IPS-15b (cell line): ENCODE results near the gene BCL10.

Source experiments
- H3K27me3 ChIP-seq: one replicate; pipeline ENCODE4 v1.6.1; 2013; ENCODE audit warnings: low read length; ENCODE audit not compliant: control insufficient read depth, insufficient read depth
- H3K36me3 ChIP-seq: one replicate; pipeline ENCODE4 v1.6.1; 2013; ENCODE audit warnings: low read length; ENCODE audit not compliant: control insufficient read depth, insufficient read depth
- H3K4me1 ChIP-seq: one replicate; pipeline ENCODE4 v1.6.1; 2013; ENCODE audit warnings: mild to moderate bottlenecking, low read length; ENCODE audit not compliant: control insufficient read depth, insufficient read depth
- H3K4me3 ChIP-seq: one replicate; pipeline ENCODE4 v1.5.1; 2013; ENCODE audit warnings: low read depth, low read length
- H3K9ac ChIP-seq: one replicate; pipeline ENCODE4 v1.6.1; 2013; ENCODE audit warnings: low read depth, mild to moderate bottlenecking, low read length
- H3K9me3 ChIP-seq: one replicate; pipeline ENCODE4 v1.6.1; 2013; ENCODE audit warnings: mild to moderate bottlenecking, low read length; ENCODE audit not compliant: control insufficient read depth, insufficient read depth

The BCL10 gene

DNA sequence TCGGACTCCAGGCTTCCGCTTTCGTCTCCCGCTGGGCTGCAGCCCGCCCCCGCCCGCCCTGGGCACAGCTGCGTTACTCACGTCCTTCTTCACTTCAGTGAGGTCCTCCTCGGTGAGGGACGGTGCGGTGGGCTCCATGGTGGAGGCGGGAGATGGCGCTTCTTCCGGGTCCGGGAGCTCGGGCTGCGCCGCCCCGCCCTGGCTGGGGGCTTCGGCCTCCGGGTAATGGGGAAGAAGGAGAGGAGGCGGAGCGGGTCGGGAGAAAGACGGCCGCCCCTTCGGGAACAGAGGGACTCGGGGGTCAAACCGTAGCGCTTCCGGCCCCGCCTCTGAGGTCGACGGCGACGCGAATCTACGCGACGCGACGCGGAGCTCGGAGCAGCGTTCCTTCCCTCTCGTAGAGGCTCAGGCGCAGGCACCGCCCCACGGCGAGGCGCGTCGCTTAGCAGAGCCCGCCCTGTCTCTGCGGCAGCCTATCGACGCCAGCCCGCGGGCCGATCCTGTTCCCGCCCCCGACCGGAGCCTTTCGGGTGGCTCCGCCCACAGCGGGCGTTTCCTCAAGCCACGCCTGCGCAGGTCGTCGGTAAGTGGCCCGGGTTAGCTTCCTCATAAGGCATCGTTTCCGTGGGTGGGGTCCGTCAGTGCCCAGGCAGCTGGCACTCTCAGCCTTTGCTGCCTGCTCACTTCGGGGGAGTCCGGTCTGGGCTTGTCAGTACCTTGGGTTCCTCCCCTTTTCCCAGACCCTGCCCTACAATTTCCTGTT, at the start of gene BCL10:
Gene BCL10, minus strand, starts transcription at position 418 of the 763 bp plus-strand sequence. Its CDS starts 280 bp downstream, at position 138.
- H3K4me1 ChIP-seq: peaks cover 14% of the 10 kb centered on the region

DNA sequence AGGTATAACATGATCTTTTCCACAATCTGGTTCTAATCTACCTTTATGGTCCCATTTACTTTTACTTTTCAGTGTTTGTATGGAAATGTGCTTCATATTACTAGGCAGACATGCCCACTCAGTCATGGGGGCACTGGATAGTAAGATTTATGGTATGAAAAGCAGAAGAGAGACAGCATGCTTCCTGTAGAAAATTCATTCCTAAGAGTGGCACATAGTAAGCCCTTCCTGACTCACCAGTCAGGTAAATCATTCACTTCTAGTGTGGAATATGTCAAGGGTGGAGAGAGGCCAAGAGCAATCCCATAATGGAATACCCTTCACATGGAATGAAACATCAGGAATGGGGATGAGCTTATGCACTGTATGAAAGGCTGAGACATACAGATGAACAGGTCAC, 49.5 kb upstream of the BCL10 start:
- no peak overlapping the region for H3K4me3 ChIP-seq
- peaks cover 3% of the 10 kb centered on the region for H3K4me1 ChIP-seq
- H3K27me3 ChIP-seq: no peaks in the 10 kb centered on the region
- H3K9ac ChIP-seq: no peak overlapping the region
- no peaks in the 10 kb centered on the region for H3K36me3 ChIP-seq
- no peaks in the 10 kb centered on the region for H3K9me3 ChIP-seq

More for the DNA sequence above, at the start of gene BCL10:
- peak within 1 kb of the TSS; percentile 88 for H3K9ac ChIP-seq
- no peaks in the 10 kb centered on the region for H3K9me3 ChIP-seq
- H3K36me3 ChIP-seq: no peaks in the 10 kb centered on the region
- H3K4me3 ChIP-seq: peak within 1 kb of the TSS; percentile 94
- no peaks in the 10 kb centered on the region for H3K27me3 ChIP-seq

DNA sequence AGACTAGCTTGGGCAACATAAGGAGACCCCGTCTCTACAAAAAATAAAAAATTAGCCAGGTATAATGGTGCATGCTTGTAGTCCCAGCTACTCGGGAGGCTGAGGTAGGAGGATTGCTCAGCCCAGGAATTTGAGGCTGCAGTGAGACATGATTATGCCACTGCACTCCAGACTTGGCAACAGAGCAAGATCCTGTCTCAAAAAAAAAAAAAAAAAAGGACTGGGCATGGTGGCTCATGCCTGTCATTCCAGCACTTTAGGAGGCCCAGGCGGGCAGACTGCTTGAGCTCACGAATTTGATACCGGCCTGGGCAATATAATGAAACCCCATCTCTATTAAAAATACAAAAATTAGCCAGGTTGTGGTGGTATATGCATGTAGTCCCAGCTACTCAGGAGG, 47.3 kb upstream of the BCL10 start:
- H3K9me3 ChIP-seq: no peaks in the 10 kb centered on the region
- H3K27me3 ChIP-seq: no peaks in the 10 kb centered on the region
- H3K36me3 ChIP-seq: no peaks in the 10 kb centered on the region
- H3K9ac ChIP-seq: no peak overlapping the region
- H3K4me1 ChIP-seq: peaks cover under 1% of the 10 kb centered on the region
- H3K4me3 ChIP-seq: no peak overlapping the region

DNA sequence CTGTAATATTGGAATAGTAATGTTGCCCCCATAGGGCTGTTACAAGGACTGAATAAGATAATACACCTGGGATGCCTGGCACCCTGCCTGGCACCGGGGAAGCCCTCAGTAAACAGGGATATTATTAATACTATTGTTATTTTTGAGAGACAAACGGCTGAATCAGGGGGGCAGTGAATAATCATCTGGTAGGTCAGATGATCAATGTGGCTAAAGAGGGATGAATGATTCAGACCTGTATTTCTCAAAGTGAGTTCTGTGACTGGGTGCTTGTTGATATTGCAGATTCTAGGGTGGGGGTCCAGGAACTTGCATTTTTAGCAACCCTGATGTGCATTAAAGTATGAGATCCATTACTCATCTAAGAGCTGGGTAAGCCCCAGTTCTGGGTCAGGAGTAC, 46.2 kb upstream of the BCL10 start:
- Histone ChIP-seq H3K27me3 (no peaks in the 10 kb centered on the region), H3K9ac (no peak overlapping the region), H3K36me3 (no peaks in the 10 kb centered on the region), H3K4me1 (no peaks in the 10 kb centered on the region), H3K4me3 (no peak overlapping the region), H3K9me3 (no peaks in the 10 kb centered on the region)

DNA sequence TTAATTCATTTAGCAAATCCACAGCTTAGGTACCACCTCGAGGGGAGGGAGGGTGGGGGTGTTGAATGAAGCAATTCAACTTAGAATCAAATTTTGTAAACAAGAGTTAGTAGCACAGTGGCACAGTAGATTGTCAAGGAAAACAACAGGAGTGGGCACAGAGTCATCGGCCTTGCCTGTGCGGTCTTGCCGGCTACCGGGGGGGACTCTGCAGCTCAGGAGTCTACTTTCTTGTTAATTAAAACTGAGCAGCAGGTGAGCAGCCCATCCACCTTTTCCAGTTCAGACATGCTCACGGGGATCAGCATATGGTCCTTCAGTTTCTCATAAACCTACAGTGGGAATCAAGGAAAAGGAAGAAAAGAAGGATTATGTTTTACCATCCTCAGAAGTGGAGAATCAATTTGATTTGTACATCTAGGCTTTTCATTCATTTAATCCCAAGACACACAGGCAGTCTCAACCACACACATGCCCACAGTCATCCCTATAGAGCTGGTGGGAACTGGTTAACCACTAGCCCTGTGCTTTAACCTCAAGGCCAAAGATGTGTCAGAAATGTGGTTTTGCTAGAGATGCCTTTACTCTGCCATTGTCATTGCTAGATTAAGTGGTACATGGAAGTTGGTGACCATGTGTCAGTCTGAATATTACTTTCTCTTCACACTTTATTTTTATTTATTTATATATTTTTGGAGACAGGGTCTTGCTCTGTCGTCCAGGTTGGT, 45.0 kb upstream of the BCL10 start:
- H3K4me3 ChIP-seq: no peak overlapping the region
- no peaks in the 10 kb centered on the region for H3K9me3 ChIP-seq

DNA sequence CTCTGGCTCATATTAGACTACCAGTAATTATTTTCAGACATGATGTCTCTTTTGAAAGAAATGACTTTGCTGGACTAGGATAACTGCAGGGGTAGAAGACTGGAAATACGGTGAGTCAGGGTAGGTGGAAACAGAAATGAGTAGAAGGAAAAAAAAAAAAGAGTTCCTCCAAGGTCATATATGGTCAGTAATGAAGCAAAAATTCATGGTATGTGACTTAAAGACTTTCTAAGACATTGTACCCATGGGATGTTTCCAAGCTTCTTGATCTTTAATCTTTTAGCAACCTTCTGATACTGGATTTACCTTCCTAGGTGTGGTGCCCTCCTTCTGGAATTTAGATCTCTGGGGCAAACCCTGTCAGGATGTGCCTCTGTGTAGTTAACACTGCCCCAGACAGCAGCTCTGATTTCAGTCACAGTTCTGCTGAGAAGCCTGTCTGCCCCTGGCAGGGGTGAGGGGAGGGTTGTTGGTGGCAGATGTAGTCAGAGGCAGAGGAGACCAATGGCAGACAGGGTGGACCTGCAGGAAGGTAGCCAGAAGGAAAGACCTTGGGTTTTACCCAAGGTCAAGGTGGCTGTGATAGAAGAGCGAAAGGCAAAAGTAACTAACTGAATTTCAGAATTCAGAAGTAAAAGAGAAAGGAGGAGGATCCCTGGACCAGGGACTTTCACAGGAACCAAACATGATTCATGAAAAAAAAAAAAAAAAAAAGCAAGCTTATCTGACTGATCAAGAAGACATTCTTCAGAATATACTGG, 44.1 kb upstream of the BCL10 start:
- Histone ChIP-seq H3K27me3 (no peaks in the 10 kb centered on the region), H3K9me3 (no peaks in the 10 kb centered on the region), H3K4me3 (no peak overlapping the region), H3K4me1 (no peaks in the 10 kb centered on the region), H3K36me3 (no peaks in the 10 kb centered on the region), H3K9ac (no peak overlapping the region)

More for the DNA sequence above, 45.0 kb upstream of the BCL10 start:
- Histone ChIP-seq H3K27me3 (no peaks in the 10 kb centered on the region), H3K36me3 (no peaks in the 10 kb centered on the region), H3K9ac (no peak overlapping the region), H3K4me1 (no peaks in the 10 kb centered on the region)

DNA sequence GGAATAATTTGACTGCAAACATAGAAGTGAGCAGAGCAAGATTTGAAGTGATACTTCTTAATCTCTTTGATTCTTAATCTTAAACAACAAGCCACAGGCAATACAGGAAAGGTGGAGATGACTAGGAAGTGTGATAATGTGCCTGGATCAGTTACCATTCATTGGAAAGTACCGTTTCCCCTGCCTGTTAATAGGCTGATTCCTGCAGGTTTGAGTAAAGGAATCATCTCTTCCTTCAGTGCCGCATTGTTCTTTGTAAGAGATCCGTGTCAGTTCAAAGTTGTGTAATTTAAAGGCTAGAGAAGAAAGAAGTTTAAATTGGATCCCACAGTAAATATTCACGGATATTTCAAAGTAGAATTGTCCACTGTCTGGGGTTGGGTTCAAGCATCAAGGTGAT, 43.5 kb upstream of the BCL10 start:
- H3K9me3 ChIP-seq: no peaks in the 10 kb centered on the region
- no peaks in the 10 kb centered on the region for H3K27me3 ChIP-seq
- no peaks in the 10 kb centered on the region for H3K36me3 ChIP-seq
- H3K9ac ChIP-seq: no peak overlapping the region
- no peak overlapping the region for H3K4me3 ChIP-seq
- H3K4me1 ChIP-seq: no peaks in the 10 kb centered on the region

DNA sequence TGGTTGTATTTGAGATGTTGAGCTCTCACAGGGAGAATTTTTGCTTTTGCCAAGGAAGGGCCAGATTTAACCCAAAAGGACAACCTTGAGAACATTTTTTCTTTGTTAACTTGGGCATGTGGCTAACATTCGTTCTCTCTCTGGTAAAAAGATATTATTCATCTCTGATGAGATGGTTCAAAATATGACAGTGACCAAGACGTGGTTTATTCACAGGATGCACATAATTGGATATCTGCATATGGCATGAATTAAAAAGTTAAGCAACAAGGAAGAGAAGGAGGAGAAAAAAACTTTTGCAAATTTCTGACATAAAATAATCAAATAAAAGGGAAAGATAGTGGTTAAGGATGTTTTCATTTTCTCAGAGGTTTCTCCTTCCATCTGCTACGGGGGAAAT, 43.1 kb upstream of the BCL10 start:
- Histone ChIP-seq H3K4me3 (no peak overlapping the region), H3K9ac (no peak overlapping the region), H3K9me3 (no peaks in the 10 kb centered on the region), H3K4me1 (no peaks in the 10 kb centered on the region), H3K27me3 (no peaks in the 10 kb centered on the region), H3K36me3 (no peaks in the 10 kb centered on the region)

DNA sequence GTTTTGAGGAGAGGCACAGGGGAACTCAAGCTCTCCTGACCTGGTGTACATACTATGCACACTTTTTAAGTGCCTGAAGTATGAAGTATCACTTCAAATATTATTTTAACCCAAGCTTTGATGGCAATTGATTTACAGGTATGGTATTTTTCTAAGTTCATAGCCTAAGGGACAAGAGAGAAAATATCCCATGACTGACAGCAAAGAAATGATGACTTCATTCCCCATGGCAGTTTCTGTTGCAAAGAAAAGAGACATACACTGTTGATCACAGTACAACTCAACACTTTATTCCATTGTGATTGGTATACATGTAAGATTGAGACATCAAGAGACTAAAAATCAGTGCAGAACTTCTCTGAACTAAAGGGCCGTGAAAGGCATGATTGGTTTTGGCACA, 41.8 kb upstream of the BCL10 start:
- Histone ChIP-seq H3K9ac (no peak overlapping the region), H3K9me3 (no peaks in the 10 kb centered on the region), H3K4me1 (no peaks in the 10 kb centered on the region), H3K36me3 (no peaks in the 10 kb centered on the region), H3K4me3 (no peak overlapping the region), H3K27me3 (no peaks in the 10 kb centered on the region)

DNA sequence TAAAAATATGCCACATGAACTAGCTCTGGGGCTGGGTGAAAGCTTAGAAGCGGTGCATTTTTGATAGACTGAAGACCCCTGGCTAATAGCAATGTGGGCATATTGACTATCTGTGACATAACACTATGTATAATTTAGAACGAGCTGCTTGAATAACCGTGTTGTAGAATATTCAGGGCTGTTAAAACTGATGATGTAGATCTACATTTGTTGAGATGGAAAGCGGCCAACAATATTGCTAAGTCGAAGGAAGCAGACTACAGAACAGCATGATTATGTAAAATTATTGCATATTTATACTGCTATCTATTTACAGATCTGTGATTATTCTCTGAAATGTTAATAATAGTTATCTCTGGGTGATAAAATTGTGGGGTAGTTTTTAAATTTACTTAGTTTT, 41.1 kb upstream of the BCL10 start:
- H3K36me3 ChIP-seq: no peaks in the 10 kb centered on the region
- H3K4me1 ChIP-seq: no peaks in the 10 kb centered on the region
- H3K9me3 ChIP-seq: no peaks in the 10 kb centered on the region
- no peaks in the 10 kb centered on the region for H3K27me3 ChIP-seq
- no peak overlapping the region for H3K9ac ChIP-seq
- H3K4me3 ChIP-seq: no peak overlapping the region

DNA sequence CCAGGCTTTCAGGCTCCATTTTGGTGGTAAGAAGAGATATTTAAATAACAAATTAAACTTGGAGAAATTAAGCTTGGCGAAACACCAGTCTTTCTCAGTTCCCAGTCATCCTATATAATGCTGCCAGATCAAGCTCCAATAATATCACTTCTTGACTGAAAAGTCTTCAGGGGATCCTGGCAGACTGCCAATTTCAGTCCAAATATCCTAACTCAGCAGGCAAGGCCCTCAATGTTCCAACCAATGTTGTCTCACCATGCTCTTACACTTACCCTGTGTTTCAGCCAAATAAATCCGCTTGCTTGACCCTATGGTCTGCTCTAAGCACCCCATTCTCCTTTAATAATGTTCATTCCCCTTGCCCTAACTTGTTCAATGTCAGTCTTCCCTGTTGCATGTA, 39.9 kb upstream of the BCL10 start:
- no peaks in the 10 kb centered on the region for H3K4me1 ChIP-seq

More for the DNA sequence above, 39.9 kb upstream of the BCL10 start:
- H3K36me3 ChIP-seq: no peaks in the 10 kb centered on the region
- H3K4me3 ChIP-seq: no peak overlapping the region
- H3K9me3 ChIP-seq: no peaks in the 10 kb centered on the region
- no peak overlapping the region for H3K9ac ChIP-seq
- H3K27me3 ChIP-seq: no peaks in the 10 kb centered on the region
